HG03066 (cell line): Measurements from ENCODE around the gene PDGFRA.
A peak's percentile ranks its signal among the peaks of the same experiment; 100 is the strongest.
"Not testable (repeated sequence)": the region's sequence is repeated elsewhere in the genome, so short reads cannot be mapped to it uniquely, and the experiment has no call there.

ENCODE experiments used
- ATAC-seq: cut with Tn5 transposase; IDR thresholded peaks from one replicate; pipeline ENCODE4 v1.9.1; 2021; ENCODE audit warnings: low read depth; ENCODE audit not compliant: unreplicated experiment

PDGFRA gene

DNA sequence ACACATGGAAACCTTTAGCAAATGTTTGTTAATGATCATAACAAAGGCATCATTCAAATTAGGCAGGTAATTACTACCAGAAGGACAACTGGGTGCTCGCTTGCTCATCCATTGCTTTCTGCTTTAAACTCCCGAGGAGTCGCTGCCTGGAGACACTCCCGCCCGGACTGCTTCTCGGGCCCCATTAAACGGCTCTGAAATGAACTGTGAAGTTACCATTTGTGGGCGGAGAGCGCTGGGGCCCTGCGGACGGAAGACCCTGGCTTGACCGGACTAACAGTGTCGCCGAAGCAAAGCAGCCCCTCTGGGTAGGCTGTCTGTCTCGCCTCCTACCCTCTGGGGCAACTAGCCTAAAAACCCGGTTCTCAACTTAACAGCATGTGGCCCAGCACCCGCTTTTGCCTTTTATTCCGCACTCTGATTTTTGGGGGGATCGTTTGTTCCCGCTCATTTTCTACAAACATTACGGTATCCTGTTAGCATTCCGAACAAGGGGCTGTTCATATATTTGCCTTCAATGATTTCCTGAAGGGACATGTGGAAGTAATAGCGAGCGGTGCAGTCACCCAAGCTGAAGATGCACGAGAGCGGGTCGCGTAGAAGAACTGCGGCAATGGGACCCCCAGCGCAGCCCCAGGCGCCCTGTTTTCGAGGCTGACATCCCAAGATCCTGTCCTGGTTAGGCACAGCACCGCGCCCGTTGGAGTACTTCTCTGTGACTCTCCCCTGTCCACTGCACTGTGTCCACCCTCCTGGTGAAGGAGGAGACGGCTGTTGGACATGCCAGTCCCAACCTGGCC is 1.6 kb upstream of the PDGFRA start:
- ATAC-seq: no peak

GRCh38 chr4:54228056-54228527 is 1.0 kb upstream of the PDGFRA start:
- ATAC-seq: no peak

DNA sequence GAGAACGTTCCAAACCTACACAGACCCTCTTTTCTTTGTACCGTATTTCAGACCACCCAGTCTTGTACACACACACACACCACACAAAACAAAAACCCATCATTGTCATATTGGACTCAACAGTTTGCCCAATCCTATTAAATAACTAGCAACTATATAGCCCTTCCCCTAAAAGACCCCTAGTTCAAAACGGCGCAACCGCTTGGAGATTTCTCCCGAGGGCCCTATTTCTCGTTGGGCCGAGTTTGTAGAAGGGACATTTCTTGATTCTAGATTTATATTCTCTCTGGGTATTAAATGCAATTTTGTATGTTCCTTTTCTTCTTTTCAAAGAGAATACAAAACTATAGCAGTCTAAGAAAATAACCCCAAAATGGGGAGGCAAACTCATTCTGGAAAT is 547 bp upstream of the PDGFRA start:
- no peak for ATAC-seq

GRCh38 chr4:54229631-54230483 is 764 bp downstream of the PDGFRA start:
- no peak for ATAC-seq

- no peak for ATAC-seq
These were observed 1.7 kb downstream of the PDGFRA start for GRCh38 chr4:54230484-54231418.

- ATAC-seq: no peak
These were observed 2.3 kb downstream of the PDGFRA start for GRCh38 chr4:54231419-54231767.

DNA sequence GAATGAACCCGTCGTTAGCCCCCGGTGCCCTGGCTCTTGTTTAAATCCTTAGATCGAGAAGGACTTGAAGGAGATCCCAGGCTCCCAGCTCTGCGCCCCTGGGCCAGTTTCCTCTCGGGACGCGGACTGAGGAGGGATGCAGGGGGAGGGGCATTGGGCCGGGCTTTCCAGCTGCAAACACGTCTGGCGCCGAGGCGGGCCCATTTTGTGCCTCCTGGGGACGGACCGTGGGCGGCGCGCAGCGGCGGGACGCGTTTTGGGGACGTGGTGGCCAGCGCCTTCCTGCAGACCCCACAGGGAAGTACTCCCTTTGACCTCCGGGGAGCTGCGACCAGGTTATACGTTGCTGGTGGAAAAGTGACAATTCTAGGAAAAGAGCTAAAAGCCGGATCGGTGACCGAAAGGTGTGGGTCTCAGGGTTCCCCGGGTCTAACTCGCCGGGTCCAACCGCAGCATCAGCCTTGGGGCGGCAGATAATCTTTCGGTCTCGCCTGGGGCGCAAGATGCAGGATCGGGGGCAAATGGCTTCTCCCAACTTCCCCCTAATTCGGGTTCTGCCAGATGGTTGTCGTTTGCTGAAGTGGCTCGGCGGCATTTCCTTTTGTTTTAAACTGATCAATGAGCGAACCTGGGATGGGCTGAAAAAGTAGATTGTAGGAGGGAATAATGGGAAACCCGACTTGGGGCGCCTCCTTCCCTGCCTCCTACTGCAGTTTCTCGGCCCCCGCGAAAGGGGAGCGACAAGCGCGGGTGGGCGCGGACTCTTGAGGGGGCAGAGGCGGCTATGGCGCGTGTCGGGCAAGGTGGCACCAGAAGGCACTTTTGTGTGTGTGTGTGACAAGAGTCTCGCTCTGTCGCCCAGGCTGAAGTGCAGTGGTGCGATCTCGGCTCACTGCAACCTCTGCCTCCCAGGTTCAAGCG is 2.9 kb downstream of the PDGFRA start:
- no peak for ATAC-seq

DNA sequence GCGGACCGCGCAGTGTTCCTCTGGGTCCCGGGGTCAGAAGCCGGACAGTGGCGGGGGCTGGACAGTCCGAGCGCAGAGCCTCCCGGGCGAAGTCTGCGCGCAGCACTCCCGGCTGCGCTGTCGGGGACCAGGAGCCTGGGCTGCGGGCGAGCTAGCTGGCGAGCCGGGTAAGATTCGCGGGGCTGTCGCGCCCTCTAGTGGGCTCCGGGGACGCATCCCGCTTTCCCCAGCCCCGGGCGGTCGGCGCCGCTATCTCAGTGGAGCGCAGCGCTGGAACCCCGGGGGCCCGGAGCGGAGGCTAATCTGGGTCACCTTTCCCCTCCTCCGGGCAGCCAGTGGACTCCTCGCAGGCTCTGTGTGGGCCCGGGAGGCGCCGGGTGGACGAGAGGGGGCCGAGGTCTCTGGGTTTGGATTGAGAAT is 4.2 kb downstream of the PDGFRA start:
- ATAC-seq: peak; percentile 84

DNA sequence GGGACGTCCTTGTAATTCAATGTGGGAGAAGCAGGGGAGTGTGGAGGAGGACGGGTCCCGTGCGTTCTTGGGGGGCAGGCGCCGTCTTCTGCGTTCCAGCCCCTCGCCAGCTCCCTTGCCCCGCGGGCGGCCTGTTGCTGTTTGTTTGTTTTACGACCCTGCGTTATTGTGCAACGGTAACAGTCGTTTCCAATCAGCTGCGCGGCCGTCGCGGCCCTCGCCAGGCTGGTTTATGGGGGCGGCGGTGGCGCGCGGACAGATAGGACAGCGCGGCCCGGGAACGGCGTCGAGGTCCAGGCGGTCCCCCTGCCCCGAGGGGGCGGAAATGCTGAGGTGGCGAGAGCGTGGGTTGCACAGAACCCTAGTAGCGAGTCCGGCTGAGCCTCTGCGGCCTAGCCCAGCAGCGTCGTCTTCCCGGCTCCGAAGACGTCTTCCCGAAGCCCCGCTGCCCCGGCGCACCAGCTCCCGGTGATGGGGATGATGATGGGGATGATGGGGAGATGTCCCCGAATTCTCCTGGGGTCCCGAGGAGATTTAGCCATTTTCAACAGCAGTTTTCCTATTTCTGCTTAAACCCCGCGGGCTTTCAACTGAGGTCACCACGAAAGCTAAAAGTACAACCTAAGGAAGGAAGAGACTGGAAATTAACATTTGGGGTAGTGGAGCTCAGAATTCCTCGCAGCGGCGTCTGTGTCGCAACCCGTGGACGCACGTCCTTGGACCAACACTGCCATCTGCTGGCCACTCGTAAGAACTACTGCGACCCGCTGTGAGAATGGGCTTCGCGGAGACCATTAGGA is 4.8 kb downstream of the PDGFRA start:
- peak; percentile 57 for ATAC-seq

DNA sequence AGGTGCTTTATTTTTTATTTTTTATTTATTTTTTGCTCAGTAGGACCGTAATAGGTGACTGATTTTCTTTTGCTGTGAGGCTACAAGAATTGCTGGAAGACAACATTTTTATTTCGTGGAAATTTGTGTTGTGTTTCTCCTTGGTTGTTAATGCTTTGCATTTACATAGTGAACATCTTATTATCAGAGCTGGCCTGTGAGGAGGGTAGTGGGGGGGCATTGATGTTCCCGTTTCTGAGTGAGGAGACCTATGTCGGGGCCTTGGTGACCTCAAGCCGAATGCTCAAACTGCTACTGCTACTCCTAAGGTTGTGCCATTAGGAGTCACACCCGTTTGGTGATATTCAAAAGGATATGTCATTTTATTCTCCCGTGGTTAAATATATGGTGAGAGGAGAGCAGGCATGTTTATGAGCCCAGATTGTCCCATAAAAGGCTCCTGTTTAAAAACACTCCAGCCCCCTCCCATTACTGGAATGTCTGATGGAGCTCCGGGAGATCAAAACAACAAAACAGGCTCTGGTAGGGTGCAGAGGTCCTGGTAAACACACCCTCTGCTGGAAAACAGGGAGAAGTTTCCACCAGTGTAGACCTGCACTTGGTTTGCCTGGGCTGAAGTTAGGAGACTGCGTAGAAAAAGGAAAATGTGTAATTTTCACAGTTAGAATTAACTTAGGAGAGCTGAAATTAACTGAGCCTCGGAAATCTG is 5.6 kb downstream of the PDGFRA start:
- no peak for ATAC-seq

GRCh38 chr4:54236316-54236715 is 7.2 kb downstream of the PDGFRA start:
- not testable (repeated sequence) for ATAC-seq

- ATAC-seq: no peak
These were observed 8.7 kb downstream of the PDGFRA start for GRCh38 chr4:54237770-54238169.

DNA sequence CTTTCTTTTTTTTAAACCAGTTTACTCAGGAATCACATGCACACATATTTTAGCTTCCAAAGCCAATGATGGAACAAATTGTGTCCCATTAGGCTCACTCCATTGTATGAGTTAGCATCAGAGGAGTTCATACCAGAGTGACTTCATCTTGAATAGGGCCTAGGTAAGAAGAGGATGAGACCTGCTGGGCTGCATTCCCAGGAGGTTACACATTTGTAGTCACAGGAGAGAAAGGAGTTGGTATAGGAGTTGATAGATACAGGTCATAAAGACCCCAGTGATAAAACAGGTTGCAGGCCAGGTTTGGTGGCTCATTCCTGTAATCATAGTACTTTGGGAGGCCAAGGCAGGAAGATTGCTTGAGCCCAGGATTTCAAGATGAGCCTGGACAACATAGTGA is 9.3 kb downstream of the PDGFRA start:
- ATAC-seq: no peak

- ATAC-seq: not testable (repeated sequence)
These were observed 12.3 kb downstream of the PDGFRA start for GRCh38 chr4:54241268-54241823.

- ATAC-seq: not testable (repeated sequence)
These were observed 14.4 kb downstream of the PDGFRA start for GRCh38 chr4:54243541-54243940.

GRCh38 chr4:54252312-54252711 is 23.2 kb downstream of the PDGFRA start:
- not testable (repeated sequence) for ATAC-seq

GRCh38 chr4:54254116-54254914 is 25.2 kb downstream of the PDGFRA start:
- no peak for ATAC-seq
